ENCODE measurements around the gene EIF4A3.

- no peak for TF ChIP-seq CTCF (IDR thresholded peaks at IDR 0.05)
- TF ChIP-seq POLR2A (IDR thresholded peaks at IDR 0.05), result no peak
These were observed 4.4 kb upstream of the EIF4A3 start for GRCh38 chr17:80151333-80151732.

All from body of pancreas (tissue), 4 donors.